NCI-H2081 treated with DMSO at 0.1 percent for 48 hours (cell line): ENCODE results near the gene PTPN3.

ENCODE experiments used
- DNase-seq: peaks from one replicate; lab custom pipeline; 2025; lab: John Stamatoyannopoulos, UW

PTPN3 gene

DNA sequence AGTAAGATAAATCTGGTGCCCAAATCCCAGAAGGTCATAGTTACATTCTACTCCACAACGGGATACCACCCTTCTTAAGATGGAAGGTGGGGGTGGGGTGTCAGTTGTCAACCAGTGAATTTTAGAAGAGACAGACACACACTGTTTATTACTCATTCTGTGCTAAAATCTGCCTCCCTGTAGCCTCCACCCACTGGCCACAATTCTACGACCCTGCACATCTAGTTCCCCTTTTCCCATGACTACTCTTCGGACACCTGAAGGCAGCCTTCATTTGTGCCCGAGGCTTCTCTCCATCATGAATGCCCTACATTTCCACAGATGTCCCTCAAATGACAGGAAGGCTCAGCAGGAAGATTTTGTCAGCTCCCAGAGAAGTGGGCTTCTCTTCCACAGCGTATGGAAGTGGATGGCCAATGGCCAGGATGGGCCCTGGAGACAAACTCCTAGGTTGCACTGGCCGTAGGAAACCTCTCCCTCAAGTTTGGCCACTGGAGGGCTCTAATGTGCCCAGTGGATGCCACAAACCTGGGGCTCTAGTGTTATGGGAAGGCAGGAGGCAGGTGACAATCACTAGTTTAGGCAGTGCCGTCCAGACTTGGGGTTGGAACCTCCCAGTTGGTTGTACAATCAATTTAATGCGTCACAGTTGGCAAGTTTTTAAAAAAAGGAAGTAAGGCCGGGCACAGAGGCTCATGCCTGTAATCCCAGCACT lies 46.6 kb downstream of the PTPN3 start:
- no peak for DNase-seq

DNA sequence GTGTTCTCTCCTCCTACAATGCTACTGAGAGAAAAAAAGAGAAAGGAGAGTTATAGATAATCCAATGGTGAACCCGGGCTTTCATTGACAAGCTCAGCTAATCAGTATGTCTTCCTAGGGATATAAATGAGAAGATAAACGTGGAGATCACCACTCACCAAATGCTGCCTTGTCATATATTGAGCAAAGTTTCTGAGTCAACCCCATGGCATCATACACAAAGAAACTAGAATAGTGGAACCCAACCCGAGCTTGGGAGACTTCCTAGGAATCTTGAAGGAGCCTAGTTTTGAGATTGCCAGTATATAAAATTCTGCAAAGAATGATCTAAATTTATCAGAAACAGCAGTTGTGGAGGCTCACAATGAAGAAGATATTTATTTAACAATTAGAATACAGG lies 47.8 kb downstream of the PTPN3 start:
- no peak for DNase-seq

DNA sequence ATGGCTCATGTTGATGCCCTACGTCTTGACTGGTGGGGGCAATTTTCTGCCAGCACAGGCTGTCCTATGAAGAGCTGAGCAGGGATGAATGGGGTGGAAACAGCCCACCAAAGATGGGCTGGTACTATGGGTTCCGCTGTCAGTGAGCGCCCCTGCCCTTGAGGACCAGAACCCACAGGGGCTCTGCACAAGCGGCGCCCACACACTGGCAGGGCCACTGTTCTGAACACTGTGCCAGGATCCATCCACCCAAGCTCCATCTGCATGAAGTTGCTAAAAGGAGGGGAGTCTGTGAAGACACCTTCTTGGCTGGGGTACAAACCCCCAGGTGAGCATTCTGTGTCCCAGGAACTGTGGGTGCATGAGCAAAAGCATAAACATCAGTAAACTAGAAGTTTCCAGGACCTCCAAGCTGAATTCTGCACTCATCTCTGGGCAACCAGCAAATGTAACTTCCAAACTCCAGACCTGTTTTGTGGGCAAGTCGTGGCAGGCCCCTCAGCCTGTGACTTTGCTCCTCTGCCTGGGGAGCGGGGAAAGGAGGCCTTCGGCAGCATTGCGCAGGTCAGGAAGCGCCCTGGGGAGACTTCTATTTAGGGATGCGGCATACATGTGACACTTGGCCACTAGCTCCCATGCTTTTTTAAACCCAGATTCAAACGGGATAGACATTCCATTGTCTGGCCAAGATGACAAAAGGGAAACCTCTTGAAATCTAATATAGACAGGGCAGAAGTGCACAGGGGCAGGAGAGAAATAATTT lies 48.9 kb downstream of the PTPN3 start:
- no peak for DNase-seq

DNA sequence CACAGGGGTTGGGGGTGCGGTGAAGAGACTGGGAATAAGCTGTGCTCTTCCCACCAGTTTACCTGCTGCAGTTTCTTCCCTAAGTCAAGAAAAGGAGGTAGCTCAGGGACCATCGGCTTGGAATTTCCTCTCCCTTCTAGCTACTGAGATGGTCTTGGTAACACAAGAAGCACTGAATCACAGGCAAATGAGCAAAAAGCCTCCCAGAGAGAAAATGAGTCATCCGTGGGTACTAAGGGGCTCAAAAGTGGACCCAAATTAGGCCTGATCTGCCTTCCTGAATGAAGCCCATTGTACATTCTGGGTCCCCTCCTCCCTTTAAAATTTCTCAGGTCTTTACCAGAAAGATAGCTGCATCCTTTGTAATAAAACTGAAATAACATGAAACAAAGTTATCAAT lies 49.9 kb downstream of the PTPN3 start:
- DNase-seq = no peak

DNA sequence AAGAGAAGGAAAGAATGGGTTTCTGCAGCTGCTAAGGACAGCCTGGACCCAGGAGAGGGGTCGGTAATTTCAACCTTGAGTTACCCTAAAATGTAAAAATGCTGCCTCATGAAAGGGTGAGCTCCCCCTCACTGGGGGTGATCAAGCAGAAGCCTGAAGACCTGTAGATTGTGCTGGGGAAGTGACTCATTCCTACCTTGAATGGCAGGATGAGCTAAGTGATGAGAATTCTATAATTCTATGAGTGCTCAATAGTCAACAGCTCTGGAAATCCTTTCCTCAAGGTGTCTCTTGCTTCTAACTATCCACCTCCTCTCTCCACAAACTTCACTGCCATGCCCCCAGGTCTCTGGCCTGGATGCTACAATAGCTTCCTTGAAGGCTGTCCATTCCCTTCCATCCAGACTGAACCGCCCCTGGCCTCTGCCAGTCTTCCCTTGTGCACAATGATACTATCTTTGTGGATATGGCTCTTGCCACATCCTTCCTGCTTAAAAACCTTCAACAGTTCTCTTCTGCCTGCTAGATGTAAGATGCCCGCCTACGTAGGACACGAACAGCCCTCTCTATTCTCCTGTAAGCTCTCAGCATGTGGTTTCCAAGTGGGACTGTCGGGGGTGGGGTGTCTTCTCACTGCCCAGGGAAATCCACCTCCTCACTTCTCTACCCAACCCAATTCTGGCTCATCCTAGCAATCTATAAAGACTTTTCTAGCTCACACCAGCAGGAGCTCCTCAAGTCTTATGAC lies 50.6 kb downstream of the PTPN3 start:
- DNase-seq = no peak

DNA sequence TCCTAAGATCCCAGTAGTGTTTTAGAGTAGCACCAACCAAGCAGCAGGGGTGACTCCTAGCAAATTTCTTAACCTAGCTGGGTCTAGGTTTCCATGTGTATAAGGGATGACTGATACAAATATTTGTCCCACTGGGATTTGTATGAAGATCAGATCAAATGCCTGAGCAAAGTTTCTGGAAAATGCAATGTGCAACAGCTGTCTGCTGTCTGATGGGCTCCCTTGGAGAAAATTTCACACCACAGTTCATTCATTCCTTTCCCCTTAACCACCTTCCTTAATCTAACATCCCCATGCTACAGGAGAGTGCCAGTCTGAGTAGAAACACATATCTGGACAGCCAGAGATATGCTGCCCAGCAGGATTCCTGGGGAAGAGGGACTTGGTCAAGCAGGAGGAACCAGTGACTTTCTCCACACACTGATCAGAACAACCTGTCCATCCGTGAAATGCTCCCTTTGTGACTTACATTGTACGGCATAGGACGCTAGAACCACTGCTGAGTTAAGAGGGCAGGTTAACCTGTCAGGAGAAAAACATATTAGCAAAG lies 53.3 kb downstream of the PTPN3 start:
- DNase-seq = no peak

DNA sequence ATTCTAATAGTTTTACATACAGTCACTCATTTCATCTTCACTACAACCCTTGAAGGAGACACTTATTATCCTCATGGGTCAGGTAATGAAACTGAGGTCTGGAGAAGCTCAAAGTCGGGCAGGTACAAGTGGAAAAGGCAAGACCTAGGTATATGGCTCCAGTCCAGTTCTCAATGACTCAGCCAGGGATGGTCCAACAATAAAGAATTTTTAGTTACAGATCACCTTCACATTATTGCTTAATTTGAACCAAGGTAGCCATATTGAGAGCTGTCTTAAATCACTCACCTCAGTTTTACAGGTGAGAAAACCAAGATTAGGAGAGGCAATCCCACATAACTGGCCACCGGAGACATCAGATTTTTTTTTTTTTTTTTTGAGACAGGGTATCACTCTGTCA lies 55.4 kb downstream of the PTPN3 start:
- DNase-seq = no peak

DNA sequence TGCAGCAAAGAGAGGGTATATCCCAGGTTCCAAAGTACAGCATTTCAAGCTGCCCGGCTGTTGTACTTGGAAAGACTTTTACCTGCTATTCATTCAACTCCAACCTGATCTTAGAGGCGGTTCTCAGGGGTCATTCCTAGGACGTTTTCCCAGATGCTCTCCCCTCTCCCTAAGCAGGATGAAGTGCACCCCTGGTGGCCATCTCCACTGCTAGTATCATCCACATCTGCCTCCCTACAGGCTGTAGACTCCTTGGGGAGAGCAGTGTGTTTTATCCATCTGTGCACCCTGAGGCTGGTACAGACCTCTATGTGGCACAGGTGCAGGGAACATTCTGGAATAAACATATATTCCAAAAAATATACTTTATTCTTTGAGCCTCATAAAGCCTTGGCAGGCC lies 56.8 kb downstream of the PTPN3 start:
- no peak for DNase-seq

DNA sequence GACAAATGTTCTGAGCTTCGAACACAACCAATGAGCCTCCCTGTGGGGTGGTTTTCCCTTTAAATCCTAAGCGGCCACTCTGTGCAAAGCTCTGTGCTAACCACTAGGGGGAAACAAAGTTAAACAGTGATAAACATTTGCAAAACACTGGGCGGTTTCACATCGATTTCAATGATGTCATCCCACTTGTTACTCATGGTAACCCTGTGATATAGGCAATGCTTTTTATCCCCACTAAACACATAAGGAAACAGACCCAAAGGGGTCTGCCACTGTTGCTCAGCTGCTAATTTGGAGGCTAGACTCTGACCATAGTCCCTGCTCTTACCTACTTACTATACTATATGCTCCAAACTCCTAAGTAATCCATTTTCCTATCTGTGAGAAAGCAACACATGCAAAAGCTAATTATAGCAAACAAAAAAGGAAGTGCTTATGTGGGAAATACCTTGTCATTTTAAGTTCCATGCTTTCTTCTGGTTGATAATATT lies 57.3 kb downstream of the PTPN3 start:
- DNase-seq = peak; percentile 16

DNA sequence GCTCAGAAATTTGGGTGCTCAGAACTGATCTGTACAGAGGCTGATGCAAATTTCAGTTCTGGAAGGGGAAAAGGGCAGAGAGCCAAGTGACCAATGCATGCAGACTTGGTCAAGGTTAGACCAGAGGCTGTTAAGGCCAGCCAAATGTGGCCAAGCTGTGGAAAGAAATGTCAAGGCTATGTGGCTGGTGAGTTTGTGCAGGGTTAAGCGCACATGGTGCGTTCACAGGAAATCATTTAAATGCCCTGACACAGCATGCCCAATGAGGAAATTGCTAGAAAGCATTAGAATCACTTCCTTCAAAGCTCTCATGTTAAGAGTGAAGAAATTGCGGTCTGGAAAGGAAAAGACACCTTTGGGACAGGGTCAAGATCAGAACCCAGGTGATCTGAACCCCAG lies 58.0 kb downstream of the PTPN3 start:
- DNase-seq = no peak

DNA sequence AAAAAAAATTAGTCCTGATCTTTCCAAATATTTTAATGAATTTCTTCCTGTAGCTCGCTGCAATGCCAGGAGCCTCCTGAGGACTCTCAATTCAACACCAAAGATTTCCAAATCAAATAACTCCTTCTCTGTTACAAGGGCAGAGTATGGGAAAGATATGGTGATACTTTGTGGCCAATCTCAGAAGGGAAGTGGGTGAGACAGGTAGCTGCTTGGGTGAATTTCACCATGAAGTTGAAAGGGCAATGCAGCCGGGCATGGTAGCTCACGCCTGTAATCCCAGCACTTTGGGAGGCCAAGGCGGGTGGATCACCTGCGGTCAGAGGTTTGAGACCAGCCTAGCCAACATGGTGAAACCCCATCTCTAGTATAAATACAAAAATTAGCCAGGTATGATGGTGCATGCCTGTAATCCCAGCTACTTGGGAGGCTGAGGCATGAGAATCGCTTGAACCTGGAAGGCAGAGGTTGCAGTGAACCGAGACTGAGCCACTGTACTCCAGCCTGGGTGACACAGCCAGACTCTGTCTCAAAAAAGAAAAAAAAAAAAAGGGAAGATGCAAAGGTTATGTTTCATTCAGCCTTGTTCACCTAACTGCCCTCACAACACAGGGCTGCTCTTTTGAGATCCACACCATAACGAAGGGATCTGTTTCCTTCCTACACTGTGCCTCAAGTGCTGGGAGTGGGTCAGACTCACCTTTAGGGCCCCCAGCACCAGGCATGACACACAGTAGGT lies 58.6 kb downstream of the PTPN3 start:
- DNase-seq = no peak

DNA sequence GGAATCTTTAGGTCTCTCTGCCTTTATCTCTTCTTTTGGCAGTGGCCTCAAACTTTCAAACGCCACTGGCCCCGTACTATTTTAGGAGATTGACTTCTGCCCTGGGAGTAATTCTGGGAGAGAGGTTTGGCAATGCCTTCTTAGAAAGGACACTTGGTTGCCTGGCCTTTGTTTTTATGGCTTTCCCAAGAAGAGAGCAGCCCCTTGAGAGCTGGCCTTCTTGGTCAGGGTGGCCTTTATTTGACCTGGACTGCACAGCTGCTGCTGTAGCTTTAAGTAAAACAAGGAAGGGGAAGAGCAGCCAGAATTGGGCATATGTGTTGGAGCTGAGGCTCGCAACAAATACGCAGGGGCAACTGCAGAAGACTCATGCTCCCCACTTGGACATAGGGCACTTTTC lies 60.8 kb downstream of the PTPN3 start:
- no peak for DNase-seq

DNA sequence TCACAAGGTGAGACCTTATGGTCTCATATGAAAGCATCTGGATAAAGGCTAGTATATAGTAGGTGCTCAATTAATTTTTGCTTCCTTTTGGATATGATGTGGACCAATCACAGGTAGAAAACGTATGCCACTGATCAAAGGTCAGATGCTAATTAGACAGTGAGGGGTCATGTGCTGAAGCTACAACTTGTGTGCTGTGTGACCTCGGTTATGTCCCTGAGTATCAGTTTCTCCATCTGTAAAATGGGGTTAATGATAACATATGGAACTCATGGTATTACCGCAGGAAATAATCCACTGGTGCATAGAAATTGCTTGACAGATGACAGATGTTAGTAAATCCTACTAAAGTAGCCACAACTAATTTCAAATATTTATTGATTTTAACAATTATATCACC lies 62.0 kb downstream of the PTPN3 start:
- no peak for DNase-seq

DNA sequence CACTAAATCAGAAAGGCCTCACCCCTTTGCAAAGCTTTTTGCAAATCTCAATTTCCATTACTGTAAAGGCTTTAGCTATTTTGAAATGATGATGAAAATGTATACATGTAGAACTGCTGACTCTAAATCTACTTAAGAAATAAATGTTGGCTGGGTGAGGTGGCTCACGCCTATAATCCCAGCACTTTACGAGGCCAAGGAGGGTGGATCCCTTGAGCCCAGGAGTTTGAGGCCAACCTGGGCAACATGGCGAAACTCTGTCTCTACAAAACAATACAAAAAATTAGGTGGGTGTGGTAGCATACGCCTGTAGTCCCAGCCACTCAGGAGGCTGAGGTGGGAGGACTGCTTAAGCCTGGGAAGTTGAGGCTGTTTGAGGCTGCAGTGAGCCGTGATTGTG lies 64.6 kb downstream of the PTPN3 start:
- no peak for DNase-seq

DNA sequence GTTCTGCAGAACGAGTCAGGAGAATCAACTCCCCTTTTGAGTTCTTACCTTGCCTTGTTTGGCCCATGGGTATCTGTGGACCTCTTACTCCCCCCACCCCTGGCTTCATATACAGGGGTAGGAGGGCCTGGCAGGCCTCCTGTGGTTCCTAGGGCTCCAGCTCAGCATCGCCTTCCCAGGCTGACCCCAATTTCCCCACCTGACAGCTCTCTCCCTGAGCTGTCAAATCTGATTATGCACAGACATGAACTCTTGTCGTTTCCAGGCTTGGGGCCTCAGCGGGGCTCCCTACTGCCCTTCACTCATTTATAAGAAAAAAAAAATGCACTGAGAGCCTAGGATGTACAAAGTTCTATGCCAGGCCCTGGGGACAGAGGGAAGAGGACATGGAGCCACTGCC lies 67.9 kb downstream of the PTPN3 start:
- no peak for DNase-seq

DNA sequence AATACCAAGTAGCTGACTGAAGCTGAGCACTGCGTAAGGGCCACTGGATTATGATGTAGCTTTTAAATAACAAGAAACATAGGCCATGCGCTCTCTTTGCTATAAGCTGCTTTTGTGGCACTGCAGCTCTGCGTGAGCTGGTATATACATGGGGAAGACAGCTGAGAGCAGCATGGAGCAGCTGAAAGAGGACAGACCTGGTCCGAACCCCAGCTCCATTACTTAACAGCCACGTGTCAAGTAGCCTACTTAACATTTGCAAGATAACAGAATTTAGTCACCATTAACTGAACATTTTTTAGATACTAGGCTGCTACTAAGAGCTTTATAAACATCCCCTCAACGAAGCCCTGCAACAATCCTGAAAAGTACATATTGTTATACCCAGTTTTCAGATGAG lies 69.3 kb downstream of the PTPN3 start:
- no peak for DNase-seq

DNA sequence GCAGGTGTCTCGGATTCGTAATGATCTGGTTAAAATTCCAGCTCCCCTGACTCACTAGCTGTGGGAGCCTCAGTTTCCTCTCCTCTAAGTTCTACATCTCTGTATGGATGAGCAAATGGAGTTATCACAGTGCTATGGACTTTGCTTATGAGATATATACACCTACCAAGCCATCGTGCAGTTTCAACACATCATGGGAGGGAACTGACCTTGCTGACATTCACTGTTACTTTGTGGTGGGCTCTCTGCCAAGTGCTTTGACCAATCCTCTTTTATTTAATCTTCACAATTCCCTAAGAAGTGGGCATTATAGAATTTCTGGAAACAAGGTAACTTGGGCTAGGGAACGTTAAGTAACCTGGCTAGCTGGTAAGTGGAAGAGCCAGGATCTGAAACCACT lies 70.2 kb downstream of the PTPN3 start:
- no peak for DNase-seq

DNA sequence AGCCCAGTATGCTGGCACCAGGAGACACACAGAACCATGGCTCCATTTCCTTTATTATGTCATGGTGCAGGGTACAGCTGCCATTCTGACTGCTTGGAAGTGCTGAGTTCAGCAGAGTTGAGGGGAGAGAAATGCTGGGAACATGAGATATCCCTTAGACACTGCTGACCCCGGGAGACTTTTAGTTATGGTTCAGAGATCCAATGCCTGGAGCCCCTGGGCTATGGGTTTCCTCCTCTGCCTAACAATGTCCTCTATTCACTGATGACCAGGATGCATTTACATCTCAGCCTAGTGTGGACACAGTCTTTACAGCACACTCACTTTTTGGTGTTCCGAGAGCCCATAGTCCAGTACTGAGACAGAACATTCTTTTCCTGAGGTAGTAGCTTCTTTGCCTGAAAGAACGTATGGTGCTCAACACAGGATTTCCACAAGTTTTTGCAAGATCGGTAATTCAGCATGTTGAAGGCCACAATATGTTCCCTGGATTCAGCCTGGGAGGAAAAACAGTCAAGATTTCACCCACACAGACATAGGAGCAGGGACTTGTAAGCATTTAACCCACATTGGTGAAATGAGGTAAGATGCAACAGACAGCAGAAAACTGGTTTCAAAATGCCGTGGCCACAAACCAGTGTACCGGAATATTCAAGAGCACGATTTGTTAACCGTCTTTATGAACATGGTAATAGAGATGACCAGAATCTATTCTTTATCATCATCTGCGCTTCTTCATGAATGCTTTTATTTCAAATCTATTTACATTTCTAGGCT lies 71.3 kb downstream of the PTPN3 start:
- no peak for DNase-seq

DNA sequence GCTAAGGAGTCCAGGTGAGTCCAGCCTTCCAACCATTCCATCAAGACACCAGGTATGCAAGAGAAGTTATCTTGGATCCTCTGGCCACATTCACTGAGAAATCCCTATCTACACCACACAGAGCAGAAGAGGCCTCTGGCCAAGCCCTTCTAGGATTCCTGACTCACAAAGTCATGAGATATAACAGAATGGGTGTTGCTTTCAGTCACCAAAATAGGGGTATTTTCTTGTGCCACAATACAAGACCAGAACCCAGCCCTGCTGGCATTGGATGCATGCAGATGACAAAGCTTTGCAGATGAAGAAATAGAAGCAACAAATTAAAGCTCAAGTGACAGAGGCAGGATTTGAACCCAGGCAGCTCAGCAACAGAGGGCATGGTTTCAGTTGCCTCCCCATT lies 73.5 kb downstream of the PTPN3 start:
- no peak for DNase-seq

DNA sequence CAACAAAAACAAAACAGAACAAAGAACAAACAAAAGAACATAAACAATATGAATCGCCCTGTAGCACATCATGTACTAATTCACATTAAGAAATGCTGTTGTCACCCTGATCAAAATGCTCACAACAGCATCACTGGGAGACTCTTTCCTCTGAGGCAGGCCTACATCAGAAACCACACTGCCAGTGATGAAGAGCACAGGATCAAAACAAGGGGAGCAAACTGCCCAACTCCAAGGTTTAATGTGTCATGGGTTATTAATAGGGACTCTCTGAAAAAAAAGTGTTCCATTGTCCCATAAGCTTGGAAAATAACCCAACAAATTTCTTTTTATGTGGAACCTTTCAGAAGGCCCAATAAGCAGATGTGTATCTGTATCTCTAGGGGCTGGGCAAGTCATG lies 74.2 kb downstream of the PTPN3 start:
- no peak for DNase-seq

DNA sequence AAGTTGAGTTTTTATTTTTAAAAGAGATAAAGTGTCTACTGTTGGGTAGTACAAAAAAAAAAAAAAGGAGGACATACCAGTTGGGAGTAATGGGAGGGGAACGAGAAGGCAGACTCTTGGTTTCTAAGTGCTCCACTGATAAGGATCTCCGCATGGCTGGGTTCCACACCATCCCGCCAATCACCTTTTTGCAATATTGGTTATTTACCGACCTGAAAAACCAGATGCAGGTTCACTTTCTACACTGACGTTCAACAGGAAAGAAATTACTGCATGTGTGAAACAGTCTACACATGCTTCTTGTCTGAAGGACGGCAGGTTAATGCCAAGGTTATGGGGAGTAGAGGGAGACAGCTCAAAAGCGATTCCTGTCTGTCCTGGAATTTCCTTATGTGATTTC lies 75.5 kb downstream of the PTPN3 start:
- no peak for DNase-seq
